Anterior cingulate cortex (tissue), 58 donors: ENCODE data around the gene ST3GAL4.

Experiments used
- DNase-seq, 58 donors: peaks; one replicate each; lab custom pipeline; 2025; lab: John Stamatoyannopoulos, UW

Gene ST3GAL4

DNA sequence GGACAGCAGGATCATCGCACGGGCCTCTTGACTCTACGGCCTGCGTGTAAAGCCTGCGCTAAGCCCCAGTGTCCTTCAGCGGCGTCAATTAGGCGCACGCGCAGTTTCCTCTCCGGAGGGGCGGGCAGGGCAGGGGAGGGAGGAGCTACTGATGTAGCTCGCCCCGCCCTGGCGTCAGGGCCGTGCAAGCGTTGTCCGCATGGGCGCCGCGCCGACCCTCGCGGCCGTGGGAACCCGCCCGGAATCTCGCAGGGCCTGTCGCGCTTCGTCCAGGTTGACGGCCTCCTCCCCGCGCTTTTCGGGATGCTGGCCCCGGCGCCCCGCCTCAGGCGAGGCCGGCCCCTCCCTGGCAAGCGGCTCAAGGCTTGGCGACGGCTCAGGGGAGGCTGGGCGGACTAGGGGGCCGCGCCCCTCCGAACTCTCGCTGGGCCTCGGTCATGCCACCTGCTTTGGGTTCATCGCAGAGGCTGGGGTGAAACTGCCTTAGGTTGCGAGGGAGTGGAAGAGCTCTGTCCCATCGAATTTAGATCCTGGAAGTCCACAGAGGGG, 61.1 kb downstream of the ST3GAL4 start:
- peak in 55 of 58 donors; percentile 20 to 90 (median 78) for DNase-seq

DNA sequence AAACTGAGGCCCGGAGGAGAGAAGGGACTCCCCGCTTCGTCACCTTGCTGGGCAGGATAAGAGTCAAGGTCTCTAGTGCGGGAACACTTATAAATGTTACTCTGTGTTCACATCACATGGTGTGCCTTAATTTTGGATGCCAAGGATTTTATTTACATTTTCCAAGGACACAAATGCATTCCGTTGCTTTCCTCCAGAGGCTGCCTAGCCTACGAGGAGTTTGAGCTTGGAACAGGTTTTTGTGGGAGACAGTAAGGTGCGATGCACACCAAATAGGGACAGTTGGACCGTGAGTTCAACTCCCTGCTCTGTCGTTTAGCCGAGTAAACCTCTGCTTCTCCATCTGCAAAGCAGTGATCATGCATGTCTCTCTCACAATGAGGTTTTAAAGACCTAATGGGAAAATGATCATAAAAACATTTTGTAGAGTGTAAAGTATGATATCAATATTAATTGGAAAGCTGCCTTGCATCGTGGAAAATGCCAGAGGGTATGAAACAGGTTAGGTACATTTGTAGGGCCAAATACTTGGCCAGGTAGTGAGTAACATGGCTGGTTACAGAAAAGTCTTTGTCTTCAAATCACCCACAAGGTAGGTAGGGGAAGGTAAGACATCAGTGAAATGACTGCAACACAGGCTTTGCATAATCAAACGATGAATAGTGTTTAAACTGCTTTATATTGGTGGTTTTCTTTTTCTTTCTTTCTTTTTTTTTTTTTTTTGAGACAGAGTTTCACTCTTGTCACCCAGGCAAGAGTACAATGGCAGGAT, 61.8 kb downstream of the ST3GAL4 start:
- no peak for DNase-seq

DNA sequence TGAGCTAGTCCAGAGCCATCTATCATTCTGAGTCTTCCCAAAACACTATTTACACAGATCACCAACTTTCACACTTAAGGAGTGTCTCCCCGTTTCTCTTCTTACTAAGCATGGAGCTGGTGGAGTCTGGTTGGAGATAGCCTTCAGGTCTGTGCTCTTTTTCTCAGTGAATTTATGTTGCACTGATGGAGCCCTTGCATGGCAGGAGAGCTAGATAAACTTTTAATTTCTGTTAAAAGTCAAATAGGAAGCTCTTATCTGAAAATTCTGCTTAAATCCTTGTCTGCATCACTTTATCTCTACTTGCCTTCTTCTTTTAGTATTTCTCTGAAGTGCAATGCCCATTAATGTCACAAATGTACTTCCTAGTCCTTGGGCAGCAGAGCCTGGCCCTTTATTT, 63.4 kb downstream of the ST3GAL4 start:
- no peak for DNase-seq

GRCh38 chr11:126419801-126420697, 64.6 kb downstream of the ST3GAL4 start:
- peak in 9 of 58 donors; percentile 12 to 45 (median 17) for DNase-seq

DNA sequence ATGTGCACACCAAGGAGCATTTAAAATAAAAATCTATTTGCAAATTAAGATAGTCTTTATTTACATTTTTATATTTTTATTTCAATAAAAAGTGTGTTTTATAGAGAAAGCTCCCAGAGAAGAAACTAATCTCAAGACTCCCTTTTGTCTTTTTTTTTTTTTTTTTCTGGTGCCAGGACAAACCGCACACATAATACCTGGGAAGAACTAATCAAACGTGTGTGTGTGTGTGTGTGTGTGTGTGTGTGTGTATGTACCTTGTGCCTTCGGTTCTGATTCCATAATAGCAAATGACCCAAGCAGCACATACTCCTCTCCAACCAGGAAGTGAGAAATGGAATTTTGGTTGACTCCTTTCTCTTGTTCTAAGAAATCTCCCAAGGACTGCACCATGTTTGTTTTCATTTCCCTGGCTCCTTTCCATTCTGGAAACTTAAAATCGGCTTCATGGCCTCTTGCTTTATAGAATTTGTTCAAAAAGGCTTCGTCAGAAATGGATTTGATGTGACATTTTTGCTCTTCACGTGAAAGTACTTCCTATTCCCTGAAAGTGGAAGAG, 65.3 kb downstream of the ST3GAL4 start:
- DNase-seq, result no peak

DNA sequence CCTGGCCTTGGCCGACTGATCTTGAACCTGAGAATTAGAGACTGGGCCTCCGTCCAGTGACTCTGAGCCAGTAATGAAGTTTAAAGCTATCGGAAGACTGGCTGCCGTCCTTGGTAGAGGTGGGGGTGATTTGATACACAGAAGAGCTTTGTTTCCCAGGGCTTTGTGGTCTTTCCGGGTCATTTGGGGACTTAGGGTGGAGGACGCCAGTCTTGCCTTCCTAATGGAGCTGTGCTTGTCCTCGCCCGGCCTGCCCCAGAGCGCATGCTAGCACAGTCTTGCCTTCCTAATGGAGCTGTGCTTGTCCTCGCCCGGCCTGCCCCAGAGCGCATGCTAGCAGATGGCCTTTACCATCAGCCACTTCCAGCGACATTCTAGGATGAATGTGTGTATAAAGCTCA, 65.8 kb downstream of the ST3GAL4 start:
- DNase-seq, result peak in 5 of 58 donors; percentile 9 to 50 (median 32)

DNA sequence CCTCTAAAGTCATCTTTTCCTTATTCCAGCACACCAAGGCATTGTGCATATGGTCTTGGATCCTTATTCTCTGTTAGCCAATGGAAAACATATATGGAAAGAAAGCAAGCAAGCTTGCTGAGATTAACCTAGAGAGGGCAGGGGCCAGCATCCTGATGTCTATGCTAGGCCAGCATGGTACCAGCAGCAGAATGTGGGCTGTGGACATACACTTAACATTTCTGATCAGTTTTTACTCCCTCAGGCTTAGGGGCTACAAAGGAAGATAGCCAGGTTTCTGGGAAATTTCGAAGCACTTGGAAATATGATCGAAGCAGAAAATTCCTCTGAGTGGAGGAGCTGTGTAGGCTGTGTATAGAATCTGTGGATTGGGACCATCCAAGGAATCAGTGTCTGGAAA, 67.0 kb downstream of the ST3GAL4 start:
- no peak for DNase-seq

DNA sequence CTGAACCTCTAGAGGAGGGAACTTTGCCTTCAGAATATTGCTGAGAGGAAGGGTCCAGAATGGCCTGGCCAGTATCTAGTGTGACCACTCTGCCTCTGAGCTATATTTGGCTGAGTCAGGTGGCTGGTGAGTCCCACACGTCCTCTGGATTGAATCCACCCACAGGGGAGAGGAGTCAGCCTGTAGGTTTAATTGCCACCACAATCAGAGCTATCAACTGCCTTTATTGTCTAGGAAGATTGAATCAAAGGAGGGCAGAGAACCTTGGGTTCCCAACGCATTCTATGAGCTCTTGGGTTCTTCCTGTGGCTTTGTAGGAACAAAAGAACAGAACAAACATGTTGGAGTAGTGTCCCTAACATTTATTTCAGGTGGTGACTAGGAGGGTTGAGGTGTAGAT, 67.7 kb downstream of the ST3GAL4 start:
- no peak for DNase-seq

DNA sequence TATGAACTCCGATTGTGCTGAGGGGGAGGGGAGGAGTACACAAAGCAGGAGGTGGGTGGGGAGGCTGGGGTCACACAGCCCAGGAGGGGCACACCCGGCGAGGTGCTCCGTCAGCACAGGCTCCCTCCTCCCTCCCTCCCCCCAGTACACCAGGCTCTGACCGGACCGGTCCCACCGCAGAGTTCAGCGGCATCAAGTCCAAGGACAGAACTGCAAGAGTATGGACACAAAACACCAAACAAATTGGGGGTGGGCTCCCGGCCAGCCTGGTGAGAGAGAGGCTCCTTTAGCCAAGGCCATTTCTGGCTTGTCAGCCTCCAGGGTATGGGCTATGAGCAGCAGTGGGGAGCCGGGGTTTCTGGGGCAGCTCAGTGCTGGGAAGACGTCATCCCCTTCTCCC, 68.3 kb downstream of the ST3GAL4 start:
- peak in 1 of 58 donors; percentile 15 for DNase-seq

DNA sequence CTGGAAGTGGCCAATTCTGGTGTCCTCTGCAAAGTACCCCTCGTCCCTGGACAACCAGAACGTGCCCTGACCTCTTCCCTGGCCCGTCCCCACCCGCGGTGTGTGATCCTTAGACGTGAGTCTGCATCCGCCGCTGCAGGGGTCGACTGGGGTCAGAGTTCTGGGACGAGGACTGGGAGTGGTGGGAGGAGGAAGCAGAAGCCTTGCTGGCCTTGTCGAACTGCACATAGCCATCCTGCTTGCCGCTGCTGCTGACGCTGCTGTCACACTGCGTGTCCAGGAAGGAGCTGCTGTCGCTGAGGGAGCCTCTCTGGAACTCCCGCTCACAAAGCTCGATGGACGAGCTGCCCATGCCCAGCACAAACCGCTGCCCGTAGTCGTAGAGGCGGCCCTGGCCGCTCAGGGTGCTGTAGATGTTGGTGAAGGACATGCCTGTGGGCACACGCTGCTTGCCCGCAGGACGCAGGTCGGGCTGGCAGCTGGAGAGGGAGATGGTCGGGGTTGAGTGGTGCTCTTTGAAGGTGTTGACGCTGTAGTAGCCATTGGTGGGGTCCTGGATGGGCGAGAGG, 69.1 kb downstream of the ST3GAL4 start:
- DNase-seq, result no peak

DNA sequence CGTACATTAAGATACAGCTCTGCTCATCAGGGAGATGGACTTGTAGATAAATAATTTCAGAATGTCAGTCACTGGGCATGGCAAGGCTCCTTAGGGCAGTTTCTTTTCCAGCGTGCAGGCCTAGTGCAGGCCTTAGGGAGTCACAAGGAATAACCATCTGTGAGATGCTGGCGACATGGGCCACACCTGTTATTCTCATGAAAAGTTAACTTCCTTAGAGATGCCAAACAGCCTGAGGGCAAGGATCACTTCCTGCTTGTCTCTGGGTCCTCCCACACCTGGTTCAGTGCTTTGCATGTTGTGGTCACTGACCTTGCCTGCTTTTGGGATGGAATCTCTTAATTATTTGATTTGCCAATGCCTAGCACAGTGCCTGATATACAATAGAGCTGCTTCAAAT, 70.6 kb downstream of the ST3GAL4 start:
- no peak for DNase-seq

DNA sequence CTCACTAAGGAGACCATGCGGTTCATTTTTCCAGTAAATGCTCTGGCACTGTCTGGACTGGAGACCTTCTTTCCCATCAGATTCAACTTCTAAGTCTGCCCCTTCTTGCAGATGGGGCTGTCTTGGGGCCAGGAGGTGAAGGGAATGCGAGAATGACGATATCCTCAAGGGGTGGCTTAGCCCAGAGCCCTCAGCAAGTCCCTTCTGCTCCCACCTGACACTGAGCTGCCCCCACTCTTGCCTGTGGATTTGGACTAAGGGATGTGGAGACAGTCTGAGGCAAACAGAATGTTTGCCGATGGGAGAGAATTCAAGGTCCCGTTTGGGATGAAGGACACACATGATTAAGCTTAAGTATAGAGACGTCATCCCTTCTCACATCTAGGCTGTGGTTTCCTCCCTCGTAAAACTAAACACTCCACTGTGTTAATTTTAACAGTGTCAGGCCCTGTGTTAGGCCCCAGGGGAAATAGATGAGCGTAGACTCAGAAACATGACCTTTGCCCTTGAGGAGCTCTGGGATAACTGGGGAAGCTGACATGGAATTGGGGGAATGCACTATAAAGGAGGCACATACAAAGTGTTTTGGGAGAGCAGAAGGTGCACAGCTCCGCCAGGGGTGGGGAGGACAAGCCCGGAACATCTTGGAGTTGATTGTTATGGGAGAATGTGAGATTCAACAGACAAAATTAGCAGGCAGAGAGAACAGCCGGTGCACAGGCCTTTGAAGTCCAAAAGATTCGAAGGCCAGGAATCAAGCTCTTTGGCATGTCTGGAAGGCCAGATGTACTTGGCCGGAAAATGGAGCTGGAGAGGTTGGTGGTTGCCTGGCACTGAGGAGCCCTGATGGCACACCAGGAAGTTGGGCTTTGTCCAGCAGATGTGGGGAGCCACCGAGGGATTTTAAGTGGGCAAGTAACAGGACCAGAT, 71.6 kb downstream of the ST3GAL4 start:
- peak in 17 of 58 donors; percentile 13 to 60 (median 22) for DNase-seq

GRCh38 chr11:126430581-126431335, 75.3 kb downstream of the ST3GAL4 start:
- DNase-seq, result no peak

DNA sequence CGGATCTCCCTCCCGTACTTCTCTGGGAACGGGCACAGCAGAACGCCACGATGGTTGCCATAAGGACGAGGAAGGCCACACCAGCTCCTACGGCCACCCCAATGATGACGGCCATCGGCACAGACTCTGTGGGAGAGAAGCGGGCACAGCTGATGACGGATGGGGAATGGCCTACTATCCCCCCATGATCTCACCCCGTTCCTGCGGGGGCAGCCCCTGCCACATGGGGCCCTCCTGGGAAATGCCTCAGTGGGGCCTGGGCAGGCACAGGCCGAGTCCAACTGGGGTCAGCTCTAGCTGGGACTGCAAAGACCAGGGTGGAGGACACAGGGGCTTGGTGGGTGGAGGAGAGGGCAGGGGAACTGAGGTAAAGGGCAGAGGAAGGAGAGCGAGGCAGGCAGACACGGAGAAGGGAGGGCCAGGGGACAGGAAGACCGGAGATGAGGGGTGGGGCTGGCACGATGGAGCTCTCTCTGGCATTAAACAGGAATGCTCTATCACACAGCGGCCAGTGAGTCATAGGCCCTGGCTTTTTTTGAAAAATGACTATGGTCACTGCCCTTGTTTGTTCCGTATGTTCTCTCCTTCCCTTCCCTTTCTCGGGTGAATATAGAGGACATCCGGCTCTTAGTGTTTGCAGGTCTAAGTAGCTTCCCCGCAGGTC, 76.0 kb downstream of the ST3GAL4 start:
- no peak for DNase-seq

DNA sequence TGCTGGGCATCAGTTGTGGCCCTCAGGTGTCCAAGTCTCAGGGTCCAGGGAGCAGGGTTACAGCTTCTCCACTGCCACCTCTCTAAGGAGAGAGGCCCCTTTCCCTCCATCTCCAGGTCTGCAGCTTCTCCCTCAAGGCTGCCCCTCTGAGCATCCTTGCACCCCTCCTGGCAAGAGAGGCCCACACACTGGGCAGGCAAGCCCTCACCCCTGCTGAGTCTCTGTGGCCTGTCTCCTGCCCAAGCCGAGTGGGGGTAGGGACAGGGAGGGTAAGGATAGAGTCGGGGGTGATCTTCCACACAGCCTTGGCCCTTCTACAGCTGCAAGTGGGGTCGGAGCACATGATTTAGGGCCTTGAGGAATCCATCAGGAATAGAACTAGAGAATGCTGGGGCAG, 76.6 kb downstream of the ST3GAL4 start:
- DNase-seq, result no peak

- no peak for DNase-seq
Measured at GRCh38 chr11:126432525-126432924, 77.0 kb downstream of the ST3GAL4 start.

GRCh38 chr11:126433244-126433846, 77.9 kb downstream of the ST3GAL4 start:
- no peak for DNase-seq
